Bronchial epithelial cell (primary cell): ENCODE data around the gene BCL2L15. TPM values are rescaled to one million over a fixed set of nuclear protein-coding genes. Genes with fewer than 3 reads are reported as not detected.

ENCODE experiments used
- DNase-seq: peaks from one replicate; pipeline ENCODE4 v3.0.0-alpha.2; 2010; ENCODE audit warnings: low read depth
- FAIRE-seq: peaks from 2 replicates; lab custom pipeline; 2011; peaks lifted over from hg19 to GRCh38; lab: Jason Lieb, UNC
- H3K27me3 ChIP-seq: 2 replicates; pipeline ENCODE4 v1.5.1; 2011; ENCODE audit warnings: low read length; ENCODE audit not compliant: control insufficient read depth, insufficient read depth
- H3K36me3 ChIP-seq: 2 replicates; pipeline ENCODE4 v1.5.1; 2011; ENCODE audit warnings: low read length; ENCODE audit not compliant: control insufficient read depth, insufficient read depth
- H3K4me3 ChIP-seq: 2 replicates; pipeline ENCODE4 v1.5.1; 2011; ENCODE audit warnings: mild to moderate bottlenecking, low read depth, low read length, control low read depth
- CTCF ChIP-seq: IDR thresholded peaks from 2 replicates; pipeline ENCODE4 v1.5.1; 2011; ENCODE audit warnings: mild to moderate bottlenecking, moderate library complexity, low read length, control low read depth, inconsistent platforms; ENCODE audit not compliant: insufficient read depth, severe bottlenecking
- total RNA-seq: library from RNA; depleted of rRNA; stranded (reverse); fragments of >200 nt; gene quantifications from 2 replicates; pipeline ENCODE4 v1.2.1, GENCODE V29; 2014

The BCL2L15 gene
- total RNA-seq, 1 donor from 2014 or later: under 0.01 TPM

- Histone ChIP-seq H3K36me3 (no peaks in the 10 kb centered on the region), H3K27me3 (no peaks in the 10 kb centered on the region), H3K4me3 (no peak overlapping the region)
- no peak for TF ChIP-seq CTCF
- DNase-seq: no peak
- FAIRE-seq: no peak
These were observed 46.6 kb upstream of the BCL2L15 start for GRCh38 chr1:113934006-113934405.

- DNase-seq (peak; percentile 45), FAIRE-seq (no peak)
- no peak for TF ChIP-seq CTCF
- H3K4me3 ChIP-seq: no peak overlapping the region
- H3K36me3 ChIP-seq: no peaks in the 10 kb centered on the region
- H3K27me3 ChIP-seq: no peaks in the 10 kb centered on the region
These were observed 44.1 kb upstream of the BCL2L15 start for GRCh38 chr1:113931451-113931851.

- no peaks in the 10 kb centered on the region for H3K36me3 ChIP-seq
- FAIRE-seq (no peak), DNase-seq (peak; percentile 58)
- no peaks in the 10 kb centered on the region for H3K27me3 ChIP-seq
- TF ChIP-seq CTCF: no peak
- peak overlapping the region; percentile 97 for H3K4me3 ChIP-seq
These were observed 43.2 kb upstream of the BCL2L15 start for GRCh38 chr1:113930499-113931161.

- peak; percentile 15 for TF ChIP-seq CTCF
- Histone ChIP-seq H3K27me3 (no peaks in the 10 kb centered on the region), H3K36me3 (no peaks in the 10 kb centered on the region), H3K4me3 (peak overlapping the region; percentile 97)
- DNase-seq (peak; percentile 24), FAIRE-seq (no peak)
These were observed 42.5 kb upstream of the BCL2L15 start for GRCh38 chr1:113929750-113930498.

- DNase-seq (peak; percentile 59), FAIRE-seq (no peak)
- Histone ChIP-seq H3K27me3 (no peaks in the 10 kb centered on the region), H3K4me3 (peak within 1 kb of the TSS; percentile 97), H3K36me3 (no peaks in the 10 kb centered on the region)
- TF ChIP-seq CTCF: no peak
These were observed 41.8 kb upstream of the BCL2L15 start, which contains the start of gene HIPK1 for GRCh38 chr1:113928941-113929749. Gene HIPK1, plus strand, starts transcription at chr1:113929324.
